ENCODE data around the gene C11orf42. TPM values are rescaled to one million over a fixed set of nuclear protein-coding genes. Genes with fewer than 3 reads are reported as not detected.

Gene C11orf42
- total and polyA plus RNA-seq, 2 donors (not counting 1 experiment from before 2014, with no cell fraction given): not detected

DNA sequence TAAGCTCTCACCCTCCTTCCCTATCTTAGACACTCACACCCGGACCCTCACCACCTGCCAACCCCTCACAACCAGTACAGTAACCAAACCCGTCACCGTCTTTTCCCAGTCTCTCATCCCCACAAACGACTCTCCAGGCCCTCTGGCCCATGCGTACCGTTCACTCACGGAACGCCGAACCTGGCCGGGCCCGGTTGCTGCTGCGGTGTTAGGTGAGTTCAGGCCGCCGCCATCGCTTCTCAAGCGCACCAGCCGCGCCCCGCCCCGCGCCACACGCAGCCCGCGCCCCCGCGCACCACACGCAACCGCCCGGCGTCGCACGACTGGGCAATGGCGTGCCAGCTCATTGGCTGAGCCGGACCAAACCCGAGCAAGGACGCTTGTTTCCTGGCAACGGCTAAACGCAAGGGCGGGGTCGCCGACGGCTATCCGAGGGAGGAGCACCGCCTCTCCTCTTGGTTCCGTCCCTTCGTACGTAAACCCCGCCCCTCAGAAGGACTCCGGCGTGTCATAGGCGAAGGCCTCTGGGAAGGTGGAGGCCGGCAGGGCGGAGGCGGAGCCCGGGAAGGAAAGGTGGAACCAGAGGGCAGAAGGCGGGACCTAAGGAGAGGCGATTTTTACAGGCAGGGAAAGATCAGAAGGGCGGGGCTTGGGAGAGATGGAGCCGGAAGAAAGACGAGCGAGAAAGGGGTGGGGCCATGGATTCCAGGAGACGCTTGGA is 29.2 kb downstream of the C11orf42 start, which contains the start of gene FHIP1B:
FHIP1B (minus strand) TSS at position 250 of the 721 bp plus-strand sequence. CDS start 10,120 bp downstream, outside the sequence.
- Histone ChIP-seq H2AFZ (ENCODE audit: insufficient read depth, low read depth, low read length, poor library complexity, severe bottlenecking) (peak within 1 kb of the TSS; percentile 99), H3K4me1 (ENCODE audit: control insufficient read depth in 2 of 2, insufficient read depth in 2 of 2, low read length in 2 of 2) (peaks cover 7 to 13% of the 10 kb centered on the region in 2 donors), H3K36me3 (replicated peaks in 1 of 2; ENCODE audit: control extremely low read depth in 1 of 2, control insufficient read depth in 1 of 2, extremely low read depth in 1 of 2, insufficient read depth in 2 of 2, low read length in 1 of 2) (peaks cover 0 to 1% of the 10 kb centered on the region in 2 experiments), H3K27me3 (replicated peaks in 1 of 4; ENCODE audit: control extremely low read depth in 1 of 4, control insufficient read depth in 3 of 4, insufficient read depth in 4 of 4, low read length in 3 of 4) (peaks cover 0 to 9% (median 2%) of the 10 kb centered on the region in 4 experiments), H3K9ac (ENCODE audit: low read length) (peak within 1 kb of the TSS; percentile 88), H3K27ac (ENCODE audit: low read length in 2 of 2) (peak within 1 kb of the TSS; percentile 69 to 90), H3K4me3 (ENCODE audit: control extremely low read depth in 1 of 5, extremely low read depth in 1 of 5, insufficient read depth in 1 of 5, low read depth in 2 of 5, low read length in 4 of 5) (peak within 1 kb of the TSS; percentile 71 to 90 (median 87)), H3K4me2 (replicated peaks; ENCODE audit: low read depth, low read length, poor library complexity, severe bottlenecking) (peak within 1 kb of the TSS; percentile 91), H3K9me3 (ENCODE audit: control extremely low read depth in 1 of 3, control insufficient read depth in 2 of 3, insufficient read depth in 1 of 3, low read length in 2 of 3) (no peaks in the 10 kb centered on the region), H3K79me2 (ENCODE audit: control insufficient read depth, insufficient read depth, low read length) (peaks cover 40% of the 10 kb centered on the region), H4K20me1 (ENCODE audit: control insufficient read depth, insufficient read depth, low read length, poor library complexity, severe bottlenecking) (peaks cover 4% of the 10 kb centered on the region)
- DNase-seq (peak; percentile 100), ATAC-seq (ENCODE audit: low read depth) (peak; percentile 92)
- ChIA-PET CTCF (interaction anchor here (1.0 kb wide), 4 partner anchors 17 to 550 kb away, joined by 3 read pairs; no protein-coding TSS in a partner anchor), POLR2A (interaction anchor here (1.0 to 1.5 kb wide), 2 partner anchors 156 to 378 kb away, joined by 3 read pairs; partner anchors contain the start of gene SMPD1)
- H3K27ac Mint-ChIP-seq: peak within 1 kb of the TSS; percentile 91
- peaks cover 29% of the 10 kb centered on the region for H3K4me1 Mint-ChIP-seq
- intact Hi-C loops (cut with micrococcal nuclease): loop anchor here (1.0 to 10.0 kb wide), 11 partner anchors 156 to 1753 kb away; partner anchors contain the start of genes ARFIP2, EIF3F, ILK and MRPL17
- TF ChIP-seq, protein P1, sequence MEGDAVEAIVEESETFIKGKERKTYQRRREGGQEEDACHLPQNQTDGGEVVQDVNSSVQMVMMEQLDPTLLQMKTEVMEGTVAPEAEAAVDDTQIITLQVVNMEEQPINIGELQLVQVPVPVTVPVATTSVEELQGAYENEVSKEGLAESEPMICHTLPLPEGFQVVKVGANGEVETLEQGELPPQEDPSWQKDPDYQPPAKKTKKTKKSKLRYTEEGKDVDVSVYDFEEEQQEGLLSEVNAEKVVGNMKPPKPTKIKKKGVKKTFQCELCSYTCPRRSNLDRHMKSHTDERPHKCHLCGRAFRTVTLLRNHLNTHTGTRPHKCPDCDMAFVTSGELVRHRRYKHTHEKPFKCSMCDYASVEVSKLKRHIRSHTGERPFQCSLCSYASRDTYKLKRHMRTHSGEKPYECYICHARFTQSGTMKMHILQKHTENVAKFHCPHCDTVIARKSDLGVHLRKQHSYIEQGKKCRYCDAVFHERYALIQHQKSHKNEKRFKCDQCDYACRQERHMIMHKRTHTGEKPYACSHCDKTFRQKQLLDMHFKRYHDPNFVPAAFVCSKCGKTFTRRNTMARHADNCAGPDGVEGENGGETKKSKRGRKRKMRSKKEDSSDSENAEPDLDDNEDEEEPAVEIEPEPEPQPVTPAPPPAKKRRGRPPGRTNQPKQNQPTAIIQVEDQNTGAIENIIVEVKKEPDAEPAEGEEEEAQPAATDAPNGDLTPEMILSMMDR (IDR thresholded peaks at IDR 0.05): no peak
- no peak for TF ChIP-seq EZH2 (IDR thresholded peaks at IDR 0.05; ENCODE audit: borderline replicate concordance, insufficient read depth, low read depth, low read length, poor library complexity, severe bottlenecking)
- H3K4me3 Mint-ChIP-seq: peak within 1 kb of the TSS; percentile 98
- under 1% methylated on average over 62 of the region's 62 CpGs for WGBS (ENCODE audit: insufficient coverage)
- H3K9me3 Mint-ChIP-seq (ENCODE audit: insufficient read depth): no peaks in the 10 kb centered on the region
- no peaks in the 10 kb centered on the region for H3K27me3 Mint-ChIP-seq

DNA sequence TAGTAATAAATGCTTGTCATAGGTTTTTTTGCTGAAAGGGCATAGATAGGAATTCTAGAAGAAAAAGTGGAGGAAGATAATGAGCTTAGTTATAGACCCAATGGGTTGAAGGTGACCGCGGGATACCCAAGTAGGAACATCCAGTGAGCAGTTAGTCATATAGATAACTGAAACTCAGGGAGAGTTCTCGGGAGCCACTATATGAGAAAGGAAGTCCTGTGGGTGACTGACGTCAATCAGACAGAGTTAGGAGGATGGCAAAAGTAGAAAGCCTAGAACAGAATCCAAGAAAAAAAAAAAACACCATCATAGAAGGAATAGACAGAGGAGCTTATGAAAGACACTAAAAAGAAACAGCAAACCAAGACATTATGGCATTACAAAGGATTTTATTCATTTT is 31.9 kb downstream of the C11orf42 start:
- Mint-ChIP-seq H3K4me3 (no peak overlapping the region), H3K27me3 (peaks cover 15% of the 10 kb centered on the region), H3K4me1 (peaks cover 21% of the 10 kb centered on the region), H3K9me3 (ENCODE audit: insufficient read depth) (no peaks in the 10 kb centered on the region), H3K27ac (no peak overlapping the region)
- Histone ChIP-seq H3K9me3 (ENCODE audit: control extremely low read depth in 1 of 3, control insufficient read depth in 2 of 3, insufficient read depth in 1 of 3, low read length in 2 of 3) (no peaks in the 10 kb centered on the region), H3K79me2 (ENCODE audit: control insufficient read depth, insufficient read depth, low read length) (peaks cover 18% of the 10 kb centered on the region), H3K4me1 (ENCODE audit: control insufficient read depth in 2 of 2, insufficient read depth in 2 of 2, low read length in 2 of 2) (peaks cover 7 to 13% of the 10 kb centered on the region in 2 donors), H4K20me1 (ENCODE audit: control insufficient read depth, insufficient read depth, low read length, poor library complexity, severe bottlenecking) (no peaks in the 10 kb centered on the region), H2AFZ (ENCODE audit: insufficient read depth, low read depth, low read length, poor library complexity, severe bottlenecking) (no peak overlapping the region), H3K27ac (ENCODE audit: low read length in 2 of 2) (no peak overlapping the region), H3K4me2 (replicated peaks; ENCODE audit: low read depth, low read length, poor library complexity, severe bottlenecking) (no peak overlapping the region), H3K27me3 (replicated peaks in 1 of 4; ENCODE audit: control extremely low read depth in 1 of 4, control insufficient read depth in 3 of 4, insufficient read depth in 4 of 4, low read length in 3 of 4) (peaks cover 0 to 21% (median 3%) of the 10 kb centered on the region in 4 experiments), H3K9ac (ENCODE audit: low read length) (no peak overlapping the region), H3K4me3 (ENCODE audit: control extremely low read depth in 1 of 5, extremely low read depth in 1 of 5, insufficient read depth in 1 of 5, low read depth in 2 of 5, low read length in 4 of 5) (no peak overlapping the region), H3K36me3 (replicated peaks in 1 of 2; ENCODE audit: control extremely low read depth in 1 of 2, control insufficient read depth in 1 of 2, extremely low read depth in 1 of 2, insufficient read depth in 2 of 2, low read length in 1 of 2) (no peaks in the 10 kb centered on the region)
- no peak for DNase-seq
- CTCF ChIA-PET: no interaction called here
- intact Hi-C loops (cut with micrococcal nuclease): loop anchor here (5.0 to 10.0 kb wide), 2 partner anchors 1260 to 1632 kb away; partner anchors contain the start of gene TRIM68
- POLR2A ChIA-PET: no interaction called here
- 100% methylated on average over 2 of the region's 4 CpGs for WGBS (ENCODE audit: insufficient coverage)
- TF ChIP-seq, protein P1 (IDR thresholded peaks at IDR 0.05): no peak
- TF ChIP-seq EZH2 (IDR thresholded peaks at IDR 0.05; ENCODE audit: borderline replicate concordance, insufficient read depth, low read depth, low read length, poor library complexity, severe bottlenecking): no peak
- ATAC-seq (ENCODE audit: low read depth): no peak

All from B cell (primary cell).